HL-60 (cell line): Measurements from ENCODE around the gene ICAM5.

Experiments
- DNase-seq, 2 experiments: peaks; one replicate each; pipeline ENCODE4 v3.0.0-alpha.2; 2010 to 2020; ENCODE audit warnings: low read depth in 1 of 2, low spot score in 1 of 2
- H3K27ac ChIP-seq: fragments of 250-450 bp; sonication (Bioruptor Pico); replicated peaks from 2 replicates; pipeline ENCODE4 v1.5.1; 2020; ENCODE audit warnings: mild to moderate bottlenecking, moderate library complexity
- H3K27me3 ChIP-seq: fragments of 250-450 bp; sonication (Bioruptor Pico); 2 replicates; pipeline ENCODE4 v1.5.1; 2021; ENCODE audit warnings: mild to moderate bottlenecking, moderate library complexity; ENCODE audit not compliant: insufficient read depth, poor library complexity, severe bottlenecking
- H3K4me3 ChIP-seq: replicated peaks from 2 replicates; pipeline ENCODE4 v1.5.1; 2011; ENCODE audit warnings: mild to moderate bottlenecking, control low read depth, low read length; ENCODE audit not compliant: insufficient read depth
- CTCF ChIP-seq: IDR thresholded peaks from one replicate; pipeline ENCODE4 v1.5.1; 2011; ENCODE audit warnings: low read length, control low read depth, inconsistent platforms; ENCODE audit not compliant: insufficient read depth
- GABPA ChIP-seq: IDR thresholded peaks from 2 replicates; pipeline ENCODE4 v1.6.1; 2012; ENCODE audit warnings: low read depth
- POLR2AphosphoS5 ChIP-seq: IDR thresholded peaks from 2 replicates; pipeline ENCODE4 v1.6.1; 2012; ENCODE audit warnings: low read depth
- REST ChIP-seq: IDR thresholded peaks from 2 replicates; pipeline ENCODE4 v1.6.1; 2012; ENCODE audit warnings: low read depth; ENCODE audit not compliant: insufficient replicate concordance
- SPI1 ChIP-seq: IDR thresholded peaks from 2 replicates; pipeline ENCODE4 v1.6.1; 2012; ENCODE audit warnings: low read depth, mild to moderate bottlenecking, borderline replicate concordance

ICAM5 gene

GRCh38 chr19:10292206-10292788 is 2.5 kb downstream of the ICAM5 start:
- no peak for TF ChIP-seq REST
- TF ChIP-seq GABPA: no peak
- TF ChIP-seq POLR2AphosphoS5: no peak
- TF ChIP-seq CTCF: no peak
- TF ChIP-seq SPI1: no peak
- H3K27ac ChIP-seq: no peak overlapping the region
- no peak overlapping the region for H3K4me3 ChIP-seq
- peaks cover 66% of the 10 kb centered on the region for H3K27me3 ChIP-seq
- no peak for DNase-seq

DNA sequence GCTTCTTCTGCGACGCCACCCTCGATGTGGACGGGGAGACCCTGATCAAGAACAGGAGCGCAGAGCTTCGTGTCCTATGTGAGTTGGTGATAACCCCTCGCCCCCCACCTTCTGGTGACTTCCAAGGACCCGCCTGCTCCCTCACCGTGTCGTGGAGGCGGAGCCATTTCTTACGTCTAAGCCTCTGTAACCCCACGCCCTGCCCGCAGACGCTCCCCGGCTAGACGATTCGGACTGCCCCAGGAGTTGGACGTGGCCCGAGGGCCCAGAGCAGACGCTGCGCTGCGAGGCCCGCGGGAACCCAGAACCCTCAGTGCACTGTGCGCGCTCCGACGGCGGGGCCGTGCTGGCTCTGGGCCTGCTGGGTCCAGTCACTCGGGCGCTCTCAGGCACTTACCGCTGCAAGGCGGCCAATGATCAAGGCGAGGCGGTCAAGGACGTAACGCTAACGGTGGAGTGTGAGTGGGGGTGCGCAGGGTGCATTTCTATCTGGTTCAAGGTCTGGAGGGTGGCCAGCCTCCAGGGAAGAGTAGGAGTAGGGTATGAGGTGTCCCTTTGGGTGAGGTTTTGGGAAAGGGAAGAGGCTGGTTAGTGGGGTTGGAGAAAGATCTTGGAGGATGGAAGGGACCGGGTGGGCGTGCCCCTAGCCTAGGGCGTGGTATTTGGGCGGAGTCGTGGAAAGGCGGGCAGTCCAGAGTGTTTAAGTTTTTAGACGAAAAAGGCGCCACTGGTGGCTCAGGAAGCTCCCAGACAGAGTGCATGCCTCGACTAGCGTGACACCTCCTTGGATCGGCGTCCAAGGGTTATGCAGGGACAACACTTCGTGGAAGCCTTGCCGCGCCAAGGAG is 3.3 kb downstream of the ICAM5 start:
- Histone ChIP-seq H3K27me3 (peaks cover 66% of the 10 kb centered on the region), H3K4me3 (no peak overlapping the region), H3K27ac (no peak overlapping the region)
- no peak for DNase-seq
- TF ChIP-seq GABPA (no peak), REST (no peak), SPI1 (no peak), POLR2AphosphoS5 (no peak), CTCF (no peak)

GRCh38 chr19:10293637-10294367 is 4.0 kb downstream of the ICAM5 start:
- DNase-seq: no peak
- Histone ChIP-seq H3K27me3 (peaks cover 66% of the 10 kb centered on the region), H3K4me3 (no peak overlapping the region), H3K27ac (no peak overlapping the region)
- TF ChIP-seq GABPA (no peak), SPI1 (no peak), POLR2AphosphoS5 (no peak), CTCF (no peak), REST (no peak)
